WTC11 (cell line): ENCODE data around the gene PRPSAP1. TPM values are rescaled to one million over a fixed set of nuclear protein-coding genes. Genes with fewer than 3 reads are reported as not detected.

Source experiments
- ATAC-seq: fragments of 200-7000 bp; cut with Tn5 transposase; 2 replicates; pipeline ENCODE4 v1.10.0; 2021; ENCODE audit warnings: mild to moderate bottlenecking, moderate library complexity
- CTCF ChIA-PET: fragments of 300-600 bp; sonication (Branson Sonifier 250); formaldehyde crosslinking; loops from one replicate; lab custom pipeline; 2021; ENCODE audit warnings: antibody characterized with exemption; lab: Charles Lee
- POLR2A ChIA-PET: fragments of 350-600 bp; sonication (Branson Sonifier 250); formaldehyde crosslinking; loops from one replicate; lab custom pipeline; 2021; ENCODE audit warnings: antibody characterized with exemption; lab: Charles Lee
- DNase-seq: peaks from one replicate; pipeline ENCODE4 v3.0.0; 2021; ENCODE audit warnings: low spot score
- H3K27ac Mint-ChIP-seq: 2 replicates; pipeline ENCODE4 v1.8.0; 2021; ENCODE audit warnings: mixed read lengths
- H3K27me3 Mint-ChIP-seq: 2 replicates; pipeline ENCODE4 v1.8.0; 2021; ENCODE audit warnings: low read depth, mild to moderate bottlenecking, moderate library complexity, mixed read lengths
- H3K36me3 Mint-ChIP-seq: 2 replicates; pipeline ENCODE4 v1.8.0; 2021; ENCODE audit warnings: mixed read lengths
- H3K4me1 Mint-ChIP-seq: 2 replicates; pipeline ENCODE4 v1.8.0; 2022; ENCODE audit warnings: mixed read lengths
- H3K4me3 Mint-ChIP-seq: 2 replicates; pipeline ENCODE4 v1.8.0; 2021; ENCODE audit warnings: mild to moderate bottlenecking, moderate library complexity, mixed read lengths
- H3K9me3 Mint-ChIP-seq: 2 replicates; pipeline ENCODE4 v1.8.0; 2021; ENCODE audit warnings: mixed read lengths
- CDX4 ChIP-seq: fragments of 250-450 bp; sonication (Bioruptor Pico); IDR thresholded peaks from 2 replicates; pipeline ENCODE4 v1.9.0; 2021; ENCODE audit warnings: moderate library complexity, mild to moderate bottlenecking, inconsistent platforms, borderline replicate concordance
- CREB1 ChIP-seq: sonication (generic); formaldehyde crosslinking; IDR thresholded peaks from 2 replicates; pipeline ENCODE4 v1.8.0; 2023; ENCODE audit warnings: mild to moderate bottlenecking, missing genetic modification reagents
- E2F5 ChIP-seq: sonication (generic); formaldehyde crosslinking; IDR thresholded peaks from 2 replicates; pipeline ENCODE4 v1.8.1; 2022; ENCODE audit warnings: mild to moderate bottlenecking, moderate library complexity, missing genetic modification reagents
- EMX1 ChIP-seq: fragments of 250-450 bp; sonication (Bioruptor Pico); IDR thresholded peaks from 2 replicates; pipeline ENCODE4 v1.8.0; 2021; ENCODE audit warnings: mild to moderate bottlenecking
- ESRRA ChIP-seq: sonication (generic); formaldehyde crosslinking; IDR thresholded peaks from 2 replicates; pipeline ENCODE4 v1.8.1; 2022; ENCODE audit warnings: mild to moderate bottlenecking, missing genetic modification reagents, borderline replicate concordance
- ETV6 ChIP-seq: sonication (generic); formaldehyde crosslinking; IDR thresholded peaks from 2 replicates; pipeline ENCODE4 v1.8.1; 2022; ENCODE audit warnings: mild to moderate bottlenecking, missing genetic modification reagents
- FOXK1 ChIP-seq: sonication (generic); formaldehyde crosslinking; IDR thresholded peaks from 2 replicates; pipeline ENCODE4 v1.8.0; 2022; ENCODE audit warnings: mild to moderate bottlenecking, moderate library complexity, missing genetic modification reagents
- GABPB1 ChIP-seq: sonication (generic); formaldehyde crosslinking; IDR thresholded peaks from 2 replicates; pipeline ENCODE4 v1.8.1; 2023; ENCODE audit warnings: mild to moderate bottlenecking, missing genetic modification reagents
- GTF2I ChIP-seq: fragments of 250-450 bp; sonication (Bioruptor Pico); conservative IDR thresholded peaks from 2 replicates; pipeline ENCODE4 v1.4.0; 2021; ENCODE audit warnings: mild to moderate bottlenecking
- HMGA2 ChIP-seq: fragments of 250-450 bp; sonication (Bioruptor Pico); IDR thresholded peaks from 2 replicates; pipeline ENCODE4 v1.4.0; 2021; ENCODE audit warnings: mild to moderate bottlenecking, moderate library complexity
- MAX ChIP-seq: sonication (generic); formaldehyde crosslinking; IDR thresholded peaks from 2 replicates; pipeline ENCODE4 v1.8.0; 2022; ENCODE audit warnings: mild to moderate bottlenecking, missing genetic modification reagents
- MXD4 ChIP-seq: fragments of 250-450 bp; sonication (Bioruptor Pico); IDR thresholded peaks from 2 replicates; pipeline ENCODE4 v1.8.0; 2021; ENCODE audit warnings: mild to moderate bottlenecking, moderate library complexity, borderline replicate concordance
- MYBL2 ChIP-seq: sonication (generic); formaldehyde crosslinking; IDR thresholded peaks from 2 replicates; pipeline ENCODE4 v1.8.1; 2023; ENCODE audit warnings: mild to moderate bottlenecking, moderate library complexity, missing genetic modification reagents
- NFE2L1 ChIP-seq: sonication (generic); formaldehyde crosslinking; IDR thresholded peaks from 2 replicates; pipeline ENCODE4 v1.8.1; 2023; ENCODE audit warnings: missing genetic modification reagents
- NFYB ChIP-seq: sonication (generic); formaldehyde crosslinking; conservative IDR thresholded peaks from 2 replicates; pipeline ENCODE4 v1.8.0; 2022; ENCODE audit warnings: low read depth, missing genetic modification reagents
- NR2C2 ChIP-seq: sonication (generic); formaldehyde crosslinking; IDR thresholded peaks from 2 replicates; pipeline ENCODE4 v1.8.0; 2022; ENCODE audit warnings: mild to moderate bottlenecking, missing genetic modification reagents
- PRRX2 ChIP-seq: fragments of 250-450 bp; sonication (Bioruptor Pico); IDR thresholded peaks from 2 replicates; pipeline ENCODE4 v1.8.0; 2021; ENCODE audit warnings: mild to moderate bottlenecking
- SMAD3 ChIP-seq: sonication (generic); formaldehyde crosslinking; IDR thresholded peaks from 2 replicates; pipeline ENCODE4 v1.8.0; 2022; ENCODE audit warnings: missing genetic modification reagents, mild to moderate bottlenecking, borderline replicate concordance
- SP1 ChIP-seq: sonication (generic); formaldehyde crosslinking; conservative IDR thresholded peaks from 2 replicates; pipeline ENCODE4 v1.8.1; 2022; ENCODE audit warnings: missing genetic modification reagents
- TEAD4 ChIP-seq: sonication (generic); formaldehyde crosslinking; IDR thresholded peaks from 2 replicates; pipeline ENCODE4 v1.8.0; 2022; ENCODE audit warnings: mild to moderate bottlenecking, missing genetic modification reagents
- ZNF138 ChIP-seq: sonication (generic); formaldehyde crosslinking; conservative IDR thresholded peaks from 2 replicates; pipeline ENCODE4 v1.8.1; 2022; ENCODE audit warnings: mild to moderate bottlenecking, moderate library complexity, missing genetic modification reagents
- ZNF263 ChIP-seq: sonication (generic); formaldehyde crosslinking; IDR thresholded peaks from 2 replicates; pipeline ENCODE4 v1.8.1; 2022; ENCODE audit warnings: low read depth, mild to moderate bottlenecking, moderate library complexity, missing genetic modification reagents
- total RNA-seq: library from RNA; stranded (reverse); gene quantifications from 3 replicates; pipeline ENCODE4 v1.2.3, GENCODE V29; 2021
- TF ChIP-seq, protein P1 (sequence below): fragments of 250-450 bp; sonication (Bioruptor Pico); IDR thresholded peaks from 2 replicates; pipeline ENCODE4 v2.1.2; 2022; ENCODE audit warnings: mild to moderate bottlenecking, moderate library complexity
- TF ChIP-seq, protein P2 (sequence below): sonication (generic); formaldehyde crosslinking; IDR thresholded peaks from 2 replicates; pipeline ENCODE4 v1.8.0; 2023; ENCODE audit warnings: missing genetic modification reagents, mild to moderate bottlenecking, borderline replicate concordance

PRPSAP1 gene
- total RNA-seq, 1 experiment from 2014 or later: 56.5 TPM

DNA sequence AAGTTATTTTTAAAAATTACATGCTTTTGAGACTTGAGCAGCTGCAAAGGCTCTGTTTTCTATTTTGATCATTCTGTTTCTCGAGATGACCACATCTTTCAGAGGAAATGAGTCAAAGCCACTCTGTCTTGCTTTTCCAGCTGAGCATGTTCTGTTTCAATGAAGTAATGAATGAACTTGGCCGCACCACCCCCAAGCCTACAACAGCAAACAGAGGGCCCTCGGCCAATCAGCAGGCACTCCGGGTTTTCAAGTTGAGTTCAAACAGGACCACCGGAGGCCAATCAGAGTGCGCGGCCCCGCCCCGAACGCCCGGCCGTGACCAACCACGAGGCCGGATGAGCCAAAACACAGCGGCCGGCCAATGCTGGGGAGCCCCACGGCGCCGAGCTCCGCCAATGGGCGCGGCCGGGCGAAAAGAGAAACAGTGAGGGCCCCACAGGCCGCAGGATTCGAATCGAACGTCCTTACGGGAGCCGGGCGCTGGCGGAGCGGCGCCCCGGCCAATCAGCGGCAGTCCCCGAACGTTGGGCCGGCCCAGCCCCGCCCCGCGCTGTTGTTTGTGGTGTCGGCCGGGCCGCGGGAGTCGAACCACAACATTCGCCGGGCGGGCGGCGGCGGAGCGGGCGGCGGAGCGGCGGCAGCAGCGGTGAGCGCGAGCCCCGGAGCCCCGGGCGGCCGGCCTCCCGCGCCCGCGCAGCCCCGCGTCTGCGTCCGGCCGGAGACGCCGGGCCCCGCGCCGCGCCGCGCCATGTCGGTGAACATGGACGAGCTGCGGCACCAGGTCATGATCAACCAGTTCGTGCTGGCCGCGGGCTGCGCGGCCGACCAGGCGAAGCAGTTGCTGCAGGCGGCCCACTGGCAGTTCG is 88.7 kb downstream of the PRPSAP1 start, which contains the start of gene UBALD2:
TSS of gene UBALD2 (plus strand) at position 594 of the 869 bp plus-strand sequence. CDS start at position 752, 158 bp downstream.
- Mint-ChIP-seq H3K9me3 (no peaks in the 10 kb centered on the region), H3K27ac (peak within 1 kb of the TSS; percentile 80), H3K27me3 (no peaks in the 10 kb centered on the region), H3K4me3 (peak within 1 kb of the TSS; percentile 71), H3K36me3 (peaks cover 7% of the 10 kb centered on the region; the same call in 1 of the 2 replicates)
- ATAC-seq (peak; percentile 95), DNase-seq (peak; percentile 99)
- ChIA-PET CTCF (interaction anchor here (0.7 to 8.0 kb wide), 17 partner anchors 15 to 410 kb away, joined by 3 to 70 read pairs (median 4); partner anchors contain the start of gene WBP2), POLR2A (interaction anchor here (0.6 to 1.0 kb wide), 3 partner anchors 10 to 130 kb away, joined by 3 to 4 read pairs (median 3); no protein-coding TSS in a partner anchor)
- TF ChIP-seq NFYB (CRISPR knock-in tag) (peak; percentile 91), ZNF138 (CRISPR knock-in tag) (no peak), MXD4 (CRISPR knock-in tag) (no peak), FOXK1 (CRISPR knock-in tag) (peak; percentile 96), GABPB1 (peak; percentile 63), NR2C2 (CRISPR knock-in tag) (no peak), ESRRA (CRISPR knock-in tag) (0 out of 2 replicates have a peak, but pooled peaks have one; percentile 6), ETV6 (CRISPR knock-in tag) (no peak), SP1 (CRISPR knock-in tag) (peak; percentile 81), MYBL2 (CRISPR knock-in tag) (peak; percentile 93; the same call in 1 of the 2 replicates), SMAD3 (no peak), CDX4 (no peak), CREB1 (CRISPR knock-in tag) (no peak)
- TF ChIP-seq, protein P1, sequence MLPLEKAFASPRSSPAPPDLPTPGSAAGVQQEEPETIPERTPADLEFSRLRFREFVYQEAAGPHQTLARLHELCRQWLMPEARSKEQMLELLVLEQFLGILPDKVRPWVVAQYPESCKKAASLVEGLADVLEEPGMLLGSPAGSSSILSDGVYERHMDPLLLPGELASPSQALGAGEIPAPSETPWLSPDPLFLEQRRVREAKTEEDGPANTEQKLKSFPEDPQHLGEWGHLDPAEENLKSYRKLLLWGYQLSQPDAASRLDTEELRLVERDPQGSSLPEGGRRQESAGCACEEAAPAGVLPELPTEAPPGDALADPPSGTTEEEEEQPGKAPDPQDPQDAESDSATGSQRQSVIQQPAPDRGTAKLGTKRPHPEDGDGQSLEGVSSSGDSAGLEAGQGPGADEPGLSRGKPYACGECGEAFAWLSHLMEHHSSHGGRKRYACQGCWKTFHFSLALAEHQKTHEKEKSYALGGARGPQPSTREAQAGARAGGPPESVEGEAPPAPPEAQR: no peak
- TF ChIP-seq, all 79 proteins: peak for 6
- peaks cover 43% of the 10 kb centered on the region for H3K4me1 Mint-ChIP-seq

- DNase-seq (no peak), ATAC-seq (no peak)
- Mint-ChIP-seq H3K4me1 (peaks cover 42% of the 10 kb centered on the region), H3K27me3 (no peaks in the 10 kb centered on the region), H3K4me3 (peak overlapping the region; percentile 49), H3K27ac (peak overlapping the region; percentile 80), H3K9me3 (no peaks in the 10 kb centered on the region), H3K36me3 (peaks cover 7% of the 10 kb centered on the region; the same call in 1 of the 2 replicates)
- POLR2A ChIA-PET: interaction anchor here (0.6 to 1.0 kb wide), 3 partner anchors 10 to 129 kb away, joined by 3 to 4 read pairs (median 3); no protein-coding TSS in a partner anchor
- CTCF ChIA-PET: interaction anchor here (0.7 to 8.0 kb wide), 19 partner anchors 16 to 409 kb away, joined by 3 to 70 read pairs (median 4); partner anchors contain the start of gene WBP2
- no peak for TF ChIP-seq ZNF263 (CRISPR knock-in tag)
- TF ChIP-seq E2F5 (CRISPR knock-in tag): no peak
- TF ChIP-seq HMGA2 (CRISPR knock-in tag): no peak
- TF ChIP-seq FOXK1 (CRISPR knock-in tag): no peak
- TF ChIP-seq, protein P1: no peak
- no peak for TF ChIP-seq NFE2L1
- no peak for TF ChIP-seq EMX1 (CRISPR knock-in tag)
- TF ChIP-seq TEAD4 (CRISPR knock-in tag): no peak
- no peak for TF ChIP-seq ETV6 (CRISPR knock-in tag)
- no peak for TF ChIP-seq GTF2I (CRISPR knock-in tag)
- TF ChIP-seq, protein P2, sequence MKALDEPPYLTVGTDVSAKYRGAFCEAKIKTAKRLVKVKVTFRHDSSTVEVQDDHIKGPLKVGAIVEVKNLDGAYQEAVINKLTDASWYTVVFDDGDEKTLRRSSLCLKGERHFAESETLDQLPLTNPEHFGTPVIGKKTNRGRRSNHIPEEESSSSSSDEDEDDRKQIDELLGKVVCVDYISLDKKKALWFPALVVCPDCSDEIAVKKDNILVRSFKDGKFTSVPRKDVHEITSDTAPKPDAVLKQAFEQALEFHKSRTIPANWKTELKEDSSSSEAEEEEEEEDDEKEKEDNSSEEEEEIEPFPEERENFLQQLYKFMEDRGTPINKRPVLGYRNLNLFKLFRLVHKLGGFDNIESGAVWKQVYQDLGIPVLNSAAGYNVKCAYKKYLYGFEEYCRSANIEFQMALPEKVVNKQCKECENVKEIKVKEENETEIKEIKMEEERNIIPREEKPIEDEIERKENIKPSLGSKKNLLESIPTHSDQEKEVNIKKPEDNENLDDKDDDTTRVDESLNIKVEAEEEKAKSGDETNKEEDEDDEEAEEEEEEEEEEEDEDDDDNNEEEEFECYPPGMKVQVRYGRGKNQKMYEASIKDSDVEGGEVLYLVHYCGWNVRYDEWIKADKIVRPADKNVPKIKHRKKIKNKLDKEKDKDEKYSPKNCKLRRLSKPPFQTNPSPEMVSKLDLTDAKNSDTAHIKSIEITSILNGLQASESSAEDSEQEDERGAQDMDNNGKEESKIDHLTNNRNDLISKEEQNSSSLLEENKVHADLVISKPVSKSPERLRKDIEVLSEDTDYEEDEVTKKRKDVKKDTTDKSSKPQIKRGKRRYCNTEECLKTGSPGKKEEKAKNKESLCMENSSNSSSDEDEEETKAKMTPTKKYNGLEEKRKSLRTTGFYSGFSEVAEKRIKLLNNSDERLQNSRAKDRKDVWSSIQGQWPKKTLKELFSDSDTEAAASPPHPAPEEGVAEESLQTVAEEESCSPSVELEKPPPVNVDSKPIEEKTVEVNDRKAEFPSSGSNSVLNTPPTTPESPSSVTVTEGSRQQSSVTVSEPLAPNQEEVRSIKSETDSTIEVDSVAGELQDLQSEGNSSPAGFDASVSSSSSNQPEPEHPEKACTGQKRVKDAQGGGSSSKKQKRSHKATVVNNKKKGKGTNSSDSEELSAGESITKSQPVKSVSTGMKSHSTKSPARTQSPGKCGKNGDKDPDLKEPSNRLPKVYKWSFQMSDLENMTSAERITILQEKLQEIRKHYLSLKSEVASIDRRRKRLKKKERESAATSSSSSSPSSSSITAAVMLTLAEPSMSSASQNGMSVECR (CRISPR knock-in tag): no peak
- no peak for TF ChIP-seq ESRRA (CRISPR knock-in tag)
- no peak for TF ChIP-seq PRRX2 (CRISPR knock-in tag)
- no peak for TF ChIP-seq MAX (CRISPR knock-in tag)
These were observed 89.3 kb downstream of the PRPSAP1 start for GRCh38 chr17:76264425-76264754.
